Right lobe of liver (tissue), 4 donors: ENCODE results near the gene IKZF2.

ENCODE experiments used
- POLR2A ChIP-seq: fragments of 450-650 bp; IDR thresholded peaks from one replicate; pipeline ENCODE4 v1.6.1; 2017; ENCODE audit warnings: antibody characterized with exemption, mild to moderate bottlenecking
- TF ChIP-seq, protein P1 (sequence below), 4 donors: fragments of 200-600 bp in 3 of 4; fragments of 450-650 bp in 1 of 4; IDR thresholded peaks; one replicate each; pipeline versions ENCODE4 v1.5.1 to v1.8.0; 2016 to 2022; ENCODE audit warnings: antibody characterized with exemption in 4 of 4, mild to moderate bottlenecking in 2 of 4
- donor health status: DM: no; HTN: no; CAD: no.
- donor health status: DM: no; HTN: no; CAD: no.
- donor health status: DM: no; HTN: yes; CAD: no.

DNA sequence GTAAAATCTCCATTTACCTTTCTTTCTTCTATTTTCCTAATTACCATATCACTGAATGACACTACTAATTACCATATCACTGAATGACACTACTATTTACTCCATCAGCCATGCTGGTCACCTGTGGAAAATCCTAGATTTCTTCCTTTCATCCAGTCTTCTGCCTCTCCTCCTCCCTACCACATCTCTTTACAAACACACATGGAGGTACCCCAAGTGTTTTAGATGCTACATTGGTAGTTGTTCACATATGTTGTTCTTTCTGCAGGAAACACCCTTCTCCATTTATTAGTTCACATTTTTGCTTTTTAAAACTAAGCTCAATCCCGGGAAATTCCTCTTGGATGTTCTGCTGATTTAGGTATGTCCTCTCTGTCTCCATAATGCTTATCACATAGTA is 134.0 kb downstream of the IKZF2 start:
- TF ChIP-seq, protein P1, sequence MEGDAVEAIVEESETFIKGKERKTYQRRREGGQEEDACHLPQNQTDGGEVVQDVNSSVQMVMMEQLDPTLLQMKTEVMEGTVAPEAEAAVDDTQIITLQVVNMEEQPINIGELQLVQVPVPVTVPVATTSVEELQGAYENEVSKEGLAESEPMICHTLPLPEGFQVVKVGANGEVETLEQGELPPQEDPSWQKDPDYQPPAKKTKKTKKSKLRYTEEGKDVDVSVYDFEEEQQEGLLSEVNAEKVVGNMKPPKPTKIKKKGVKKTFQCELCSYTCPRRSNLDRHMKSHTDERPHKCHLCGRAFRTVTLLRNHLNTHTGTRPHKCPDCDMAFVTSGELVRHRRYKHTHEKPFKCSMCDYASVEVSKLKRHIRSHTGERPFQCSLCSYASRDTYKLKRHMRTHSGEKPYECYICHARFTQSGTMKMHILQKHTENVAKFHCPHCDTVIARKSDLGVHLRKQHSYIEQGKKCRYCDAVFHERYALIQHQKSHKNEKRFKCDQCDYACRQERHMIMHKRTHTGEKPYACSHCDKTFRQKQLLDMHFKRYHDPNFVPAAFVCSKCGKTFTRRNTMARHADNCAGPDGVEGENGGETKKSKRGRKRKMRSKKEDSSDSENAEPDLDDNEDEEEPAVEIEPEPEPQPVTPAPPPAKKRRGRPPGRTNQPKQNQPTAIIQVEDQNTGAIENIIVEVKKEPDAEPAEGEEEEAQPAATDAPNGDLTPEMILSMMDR (IDR thresholded peaks at IDR 0.05), result no peak
- TF ChIP-seq POLR2A, result no peak
